Stimulated activated CD4-positive, alpha-beta T cell treated with anti-CD3 and anti-CD28 coated beads, Interleukin-1b, Interleukin-23, amount 100 ng/mL, for 4 hours (primary cell): ENCODE measurements around the gene CCDC30.
"Not testable (repeated sequence)": the region's sequence is repeated elsewhere in the genome, so short reads cannot be mapped to it uniquely, and the experiment has no call there.

Source experiments
- DNase-seq, 2 donors: peaks; one replicate each; pipeline ENCODE4 v3.0.0-alpha.2; 2020; ENCODE audit warnings: low read depth in 2 of 2

CCDC30 gene

GRCh38 chr1:42657981-42658876, 195.1 kb downstream of the CCDC30 start, which contains the start of gene PPIH:
PPIH (plus strand) TSS chr1:42658423; CDS start chr1:42658447, 24 bp downstream.
- DNase-seq: peak; percentile 90 to 92

- DNase-seq: no peak
These were observed 195.8 kb downstream of the CCDC30 start for GRCh38 chr1:42658877-42659337.

GRCh38 chr1:42660907-42661500, 197.9 kb downstream of the CCDC30 start:
- no peak for DNase-seq

- no peak for DNase-seq
These were observed 206.8 kb downstream of the CCDC30 start for GRCh38 chr1:42669936-42670335.

DNA sequence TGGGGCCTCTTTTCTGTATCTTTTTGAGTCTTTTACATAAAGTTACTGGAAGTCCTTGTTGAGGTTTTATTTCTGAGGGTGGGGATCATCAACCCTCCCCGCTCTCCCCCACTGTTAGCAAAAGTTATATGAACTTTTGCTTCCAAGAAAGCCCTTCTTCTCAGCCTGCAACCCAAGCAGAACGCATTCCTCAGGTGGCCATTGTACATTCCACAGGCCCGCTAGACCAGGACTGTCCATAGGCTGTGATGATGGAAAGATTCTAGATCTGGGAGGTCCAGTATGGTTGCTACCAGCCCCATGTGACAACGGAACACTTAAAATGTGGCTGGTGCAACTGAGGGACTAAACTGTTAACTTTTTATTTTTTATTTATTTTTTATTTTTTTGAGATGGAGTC, 207.3 kb downstream of the CCDC30 start:
- no peak for DNase-seq

GRCh38 chr1:42674214-42674613, 211.1 kb downstream of the CCDC30 start:
- no peak for DNase-seq

DNA sequence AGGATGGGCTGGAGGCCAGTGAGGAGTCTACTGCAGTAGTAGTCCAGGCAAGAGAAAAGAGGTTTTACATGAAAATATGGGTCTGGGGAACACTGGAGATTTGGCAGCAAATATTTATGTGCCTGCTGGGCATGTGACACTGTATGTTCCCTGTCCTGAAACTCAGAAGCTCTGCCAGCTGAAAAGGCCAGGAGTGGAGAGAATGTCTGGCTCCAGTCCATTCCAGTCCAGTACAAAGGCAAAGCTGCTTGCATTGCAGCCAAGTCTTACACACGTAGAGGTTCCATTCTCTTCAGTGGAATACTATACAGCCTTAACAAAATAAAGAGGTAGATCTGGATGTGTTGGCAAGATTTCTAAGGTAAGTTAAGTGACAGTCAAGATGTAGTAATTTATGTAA, 211.6 kb downstream of the CCDC30 start:
- DNase-seq: no peak

GRCh38 chr1:42675467-42675866, 212.4 kb downstream of the CCDC30 start:
- no peak for DNase-seq

DNA sequence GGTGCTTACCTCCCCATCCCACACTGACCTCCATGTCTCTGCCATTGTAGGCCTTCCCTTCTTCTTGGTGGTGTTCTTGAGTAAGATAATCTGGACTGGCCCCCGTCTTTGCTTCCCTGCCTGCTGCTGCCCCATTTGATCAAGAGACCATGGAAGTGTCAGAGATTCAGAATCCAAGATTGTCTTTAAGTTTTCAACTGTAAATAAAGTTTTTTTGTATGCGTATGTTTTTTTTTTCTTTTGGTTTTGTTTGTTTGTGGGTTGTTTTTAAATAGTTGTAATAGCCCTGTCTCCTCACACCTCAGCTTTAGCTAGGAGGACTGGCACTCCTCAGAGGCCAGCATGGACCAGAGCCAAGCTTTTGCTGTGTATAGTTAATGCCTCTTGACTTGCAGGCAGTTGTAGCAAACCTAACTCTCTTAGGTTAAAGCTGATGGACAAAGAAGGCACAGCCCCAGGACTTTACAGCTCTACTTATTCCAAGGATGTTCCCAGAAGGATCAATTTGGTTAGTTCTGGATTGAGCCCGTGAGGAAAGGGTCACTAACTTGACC, 213.5 kb downstream of the CCDC30 start:
- no peak for DNase-seq

- DNase-seq: no peak
These were observed 216.4 kb downstream of the CCDC30 start for GRCh38 chr1:42679364-42679983.

GRCh38 chr1:42680055-42680454, 217.0 kb downstream of the CCDC30 start:
- DNase-seq: no peak

GRCh38 chr1:42680921-42681683, 218.0 kb downstream of the CCDC30 start:
- peak in 1 of 2 donors; percentile 13 for DNase-seq

DNA sequence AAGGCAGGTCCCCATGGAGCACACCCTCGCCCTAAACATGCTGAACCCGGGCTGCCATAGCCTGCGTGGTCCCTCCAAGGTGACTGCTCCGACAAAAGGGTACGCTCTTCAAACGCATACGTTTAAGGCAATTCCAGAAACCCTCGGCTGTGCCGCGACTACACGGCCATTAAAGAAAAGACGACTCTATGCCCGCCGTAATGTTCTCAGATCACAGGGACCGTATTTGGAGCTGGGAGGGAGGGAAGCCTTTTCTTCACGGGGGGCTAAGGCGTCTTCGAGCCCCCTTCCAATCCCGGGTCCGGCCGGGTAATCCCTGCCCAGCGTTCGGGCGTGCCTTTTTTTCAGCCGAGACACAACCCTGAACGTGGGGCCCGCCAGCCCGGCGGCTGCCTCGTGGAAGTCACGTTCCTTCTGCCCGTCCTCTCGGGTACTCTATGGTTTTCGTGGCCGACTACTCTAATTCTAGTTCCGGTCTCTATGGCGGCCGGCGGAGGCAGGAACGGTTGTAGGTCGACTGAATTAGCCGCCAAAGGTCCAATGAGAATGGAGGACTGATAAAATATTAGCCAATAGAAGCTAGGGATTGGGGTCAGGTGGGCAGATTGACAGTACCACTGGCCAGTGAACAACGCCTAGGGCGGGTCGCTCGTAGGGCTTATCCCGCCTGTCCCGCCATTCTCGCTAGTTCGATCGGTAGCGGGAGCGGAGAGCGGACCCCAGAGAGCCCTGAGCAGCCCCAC, 218.8 kb downstream of the CCDC30 start, which contains the start of gene YBX1:
Gene YBX1 (plus strand): TSS at position 678 of the 743 bp plus-strand sequence. CDS start 148 bp downstream, outside the sequence.
- DNase-seq: peak; percentile 90 to 92

GRCh38 chr1:42682484-42682738, 219.3 kb downstream of the CCDC30 start:
- DNase-seq: not testable (repeated sequence)

GRCh38 chr1:42682739-42683531, 219.8 kb downstream of the CCDC30 start:
- peak; percentile 41 to 64 for DNase-seq

GRCh38 chr1:42684139-42684538, 221.1 kb downstream of the CCDC30 start:
- DNase-seq: no peak

- DNase-seq: no peak
These were observed 223.3 kb downstream of the CCDC30 start for GRCh38 chr1:42686418-42686817.

DNA sequence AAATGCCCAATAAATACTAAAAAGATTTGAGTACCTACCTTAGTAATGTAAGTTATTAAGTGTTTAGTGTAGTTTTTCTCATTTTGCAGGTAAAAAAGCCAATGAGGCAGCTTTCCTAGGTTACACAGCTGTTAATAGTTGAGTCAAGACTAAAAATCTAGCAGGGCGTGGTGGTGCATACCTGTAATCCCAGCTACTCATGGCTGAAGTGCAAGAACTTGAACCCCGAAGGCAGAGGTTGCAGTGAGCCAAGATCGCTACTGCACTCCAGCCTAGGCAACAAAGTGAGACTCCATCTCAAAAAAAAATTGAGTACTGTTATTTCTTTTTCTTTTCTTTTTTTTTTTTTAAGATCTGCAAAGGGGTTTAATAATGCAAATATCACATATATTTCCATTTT, 226.8 kb downstream of the CCDC30 start:
- no peak for DNase-seq

DNA sequence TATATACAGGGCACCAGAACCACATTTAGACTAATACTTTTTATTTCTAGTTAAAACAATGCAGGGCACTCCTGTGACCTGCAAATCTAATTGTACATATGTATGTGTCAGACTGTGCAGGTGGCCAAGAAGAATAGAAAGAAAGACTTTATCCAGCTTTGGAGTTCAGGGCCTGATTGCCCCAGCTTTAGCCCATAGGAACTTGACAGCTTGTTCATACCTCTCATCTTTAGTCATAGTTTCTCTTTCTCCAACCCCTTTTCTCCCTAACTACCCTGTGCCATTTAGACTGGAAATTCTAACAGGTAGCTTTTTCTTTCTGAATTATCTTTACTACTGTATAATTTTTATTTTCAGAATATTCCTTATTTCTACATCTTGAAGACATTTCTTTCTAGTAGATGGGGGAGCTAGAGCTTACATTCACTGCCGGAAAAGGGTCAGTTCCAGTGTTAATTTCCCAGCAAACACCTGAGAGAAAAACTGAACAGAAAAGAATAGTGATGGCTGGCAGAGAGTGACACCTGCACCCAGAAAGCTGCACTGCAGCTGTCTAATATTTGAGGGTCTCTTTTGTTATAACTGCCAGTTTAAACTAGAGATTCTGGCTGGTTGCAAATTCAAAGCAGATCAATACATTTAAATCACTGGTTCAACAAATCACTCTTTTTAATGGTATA, 227.5 kb downstream of the CCDC30 start:
- DNase-seq: no peak

- DNase-seq: no peak
These were observed 228.0 kb downstream of the CCDC30 start for GRCh38 chr1:42691157-42691498.
